Kidney glomerular epithelial cell (primary cell): Measurements from ENCODE around the gene PPP1R7.

Experiments used
- DNase-seq: peaks from one replicate; lab custom pipeline; 2025; lab: John Stamatoyannopoulos, UW

PPP1R7 gene

DNA sequence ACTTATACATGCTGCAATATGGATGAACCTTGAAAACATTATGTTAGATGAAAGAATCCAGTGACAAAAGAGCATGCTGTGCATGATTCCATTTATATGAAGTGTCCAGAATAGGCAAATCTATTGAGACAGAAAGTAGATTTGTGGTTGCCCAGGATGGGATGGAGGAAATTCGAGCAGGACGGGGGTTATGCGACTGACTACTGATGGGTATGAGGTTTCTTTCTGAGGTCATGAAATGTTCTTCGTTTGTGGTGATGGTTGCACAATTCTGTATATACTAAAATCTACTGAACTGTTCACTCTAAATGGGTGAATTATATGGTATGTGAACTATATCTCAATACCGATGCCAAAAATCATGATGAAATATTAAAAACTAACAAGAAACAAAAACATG, 29.3 kb upstream of the PPP1R7 start:
- no peak for DNase-seq

GRCh38 chr2:241122376-241123002, 27.8 kb upstream of the PPP1R7 start:
- no peak for DNase-seq

DNA sequence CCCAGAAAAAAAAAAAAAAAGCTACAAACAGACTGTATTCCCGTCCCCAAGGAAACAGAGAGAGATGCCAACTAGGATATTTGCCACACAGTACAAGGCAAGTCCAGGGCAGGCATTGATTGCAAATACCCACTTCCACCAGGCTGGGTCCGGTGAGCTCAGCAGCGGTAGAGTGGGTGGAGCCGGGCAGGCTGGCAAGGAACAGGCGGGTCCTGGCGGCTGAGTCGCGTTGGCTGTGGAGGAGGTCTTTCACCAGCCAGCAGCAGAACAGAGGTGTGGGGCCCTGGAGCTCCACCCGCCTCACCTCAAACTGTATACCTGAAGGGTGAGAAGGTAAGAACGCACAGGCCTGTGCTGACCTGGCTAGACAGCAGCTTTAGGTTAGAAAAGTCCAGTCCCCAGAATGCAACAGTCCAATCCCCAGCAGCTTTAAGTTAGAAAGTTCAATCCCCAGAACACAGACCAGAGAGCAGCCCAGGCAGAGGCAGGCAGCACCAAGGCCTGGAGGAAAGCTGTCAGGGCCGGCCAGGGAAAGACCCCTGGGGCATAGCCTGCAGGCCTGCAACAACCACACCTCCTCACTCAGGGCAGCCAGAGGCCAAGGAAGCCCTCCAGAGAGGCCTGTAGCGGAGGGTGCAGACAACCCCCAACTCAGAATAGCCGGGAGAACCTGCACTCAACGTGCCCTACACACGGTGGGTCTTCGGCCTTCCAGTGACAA, 26.3 kb upstream of the PPP1R7 start:
- DNase-seq: no peak

GRCh38 chr2:241125626-241126025, 24.6 kb upstream of the PPP1R7 start:
- no peak for DNase-seq

DNA sequence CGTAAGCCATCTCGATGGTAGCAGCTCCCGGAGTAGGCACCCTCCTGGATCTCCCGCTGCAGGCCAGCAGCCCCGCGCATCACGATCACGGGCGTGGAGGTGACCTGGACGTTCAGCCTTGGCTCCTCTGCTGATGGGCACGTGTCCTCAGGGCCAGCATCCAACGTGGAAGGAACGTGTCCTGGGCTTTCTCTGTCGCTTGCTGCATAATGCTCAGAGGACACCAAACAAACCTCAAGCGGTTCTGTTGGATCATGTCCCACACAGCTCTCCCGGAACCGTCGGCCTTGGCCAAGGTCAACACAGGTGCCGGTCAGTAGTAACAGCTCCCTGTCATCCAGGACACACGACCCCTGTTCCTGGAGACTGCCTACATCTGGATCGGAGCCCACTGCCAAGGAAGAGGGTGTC, 24.1 kb upstream of the PPP1R7 start:
- no peak for DNase-seq

DNA sequence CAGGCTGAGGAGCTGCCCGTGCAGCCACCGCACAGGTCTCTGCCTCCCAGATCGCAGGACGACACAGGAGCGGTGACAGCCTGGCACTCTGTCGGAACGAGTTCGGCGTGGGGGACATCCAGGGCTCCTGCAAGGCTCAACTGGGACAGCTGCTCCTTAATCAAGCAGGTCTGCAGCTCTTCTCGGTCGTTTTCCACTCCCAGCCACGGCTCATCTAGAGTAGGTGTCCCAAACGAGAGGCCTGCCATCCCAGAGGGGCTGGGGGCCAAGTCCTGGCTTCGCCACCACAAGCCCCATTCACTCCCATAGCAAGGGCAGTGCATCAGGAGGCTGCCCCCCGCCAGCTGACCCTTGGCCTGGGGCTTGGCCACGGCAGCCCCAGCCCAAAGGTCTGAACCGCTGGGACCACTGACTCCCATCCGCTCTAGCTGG, 23.5 kb upstream of the PPP1R7 start:
- no peak for DNase-seq

GRCh38 chr2:241128266-241128665, 22.0 kb upstream of the PPP1R7 start:
- no peak for DNase-seq

GRCh38 chr2:241129086-241129871, 21.0 kb upstream of the PPP1R7 start:
- no peak for DNase-seq

DNA sequence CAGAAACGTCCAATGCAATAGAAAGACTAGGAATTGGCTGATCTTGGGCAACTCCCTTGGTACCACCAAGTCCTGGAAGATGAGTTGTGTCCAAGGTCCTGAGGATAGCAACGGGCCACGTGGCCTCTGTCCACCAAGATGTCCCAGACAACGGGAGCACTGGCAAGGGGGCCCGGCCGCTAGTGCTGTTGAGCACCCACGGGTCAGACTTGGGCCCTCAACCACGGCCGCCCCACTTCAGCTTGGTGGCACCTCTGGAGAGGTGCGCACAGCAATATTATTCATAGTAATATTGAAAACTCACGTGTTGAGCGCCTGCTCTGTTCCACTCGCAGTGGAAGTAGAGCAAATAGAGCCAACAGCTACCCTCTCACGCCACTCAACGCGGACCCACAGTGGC, 20.0 kb upstream of the PPP1R7 start:
- DNase-seq: no peak

GRCh38 chr2:241131531-241131930, 18.7 kb upstream of the PPP1R7 start:
- DNase-seq: no peak

DNA sequence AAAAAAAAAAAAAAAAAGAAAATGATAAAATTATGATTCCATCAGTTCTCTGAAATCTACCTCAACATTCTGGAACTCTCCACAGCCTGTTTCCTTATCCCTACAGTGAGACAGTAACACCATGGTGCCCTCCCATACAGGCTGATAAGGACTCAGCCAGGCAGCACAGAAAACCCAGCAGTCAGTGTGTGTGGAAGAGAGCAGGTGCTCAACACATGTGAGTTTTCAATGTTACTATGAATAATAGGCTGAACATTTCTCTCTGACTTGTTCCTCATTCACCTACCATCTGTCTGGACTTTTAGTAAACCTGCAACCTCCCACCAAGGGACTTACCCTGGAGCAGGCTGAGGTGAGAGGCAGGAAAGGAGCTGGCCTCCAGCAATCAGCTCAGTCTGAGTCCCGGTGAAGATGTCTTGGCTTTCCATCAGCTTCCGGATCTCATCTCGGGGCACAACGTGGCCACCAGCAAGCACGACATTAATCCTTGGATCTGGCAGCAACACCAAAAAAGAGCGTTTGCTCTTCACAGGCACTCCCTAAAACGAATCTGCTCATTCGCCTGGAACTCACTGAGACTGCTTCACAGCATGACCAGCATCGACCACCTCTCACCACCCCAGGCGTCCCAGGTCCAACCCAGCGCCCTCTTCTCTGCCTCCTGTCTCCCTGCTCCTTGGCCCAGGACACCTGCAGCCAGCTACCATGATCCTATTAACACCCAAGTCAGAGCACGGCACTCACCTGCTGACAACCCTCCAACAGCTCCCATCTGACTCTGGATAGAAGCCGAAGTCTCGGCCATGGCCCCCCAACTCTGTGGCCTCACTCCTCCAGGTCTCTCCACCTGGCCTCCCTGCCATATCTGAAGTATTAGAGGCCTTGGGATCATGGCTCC, 17.5 kb upstream of the PPP1R7 start:
- DNase-seq: no peak

DNA sequence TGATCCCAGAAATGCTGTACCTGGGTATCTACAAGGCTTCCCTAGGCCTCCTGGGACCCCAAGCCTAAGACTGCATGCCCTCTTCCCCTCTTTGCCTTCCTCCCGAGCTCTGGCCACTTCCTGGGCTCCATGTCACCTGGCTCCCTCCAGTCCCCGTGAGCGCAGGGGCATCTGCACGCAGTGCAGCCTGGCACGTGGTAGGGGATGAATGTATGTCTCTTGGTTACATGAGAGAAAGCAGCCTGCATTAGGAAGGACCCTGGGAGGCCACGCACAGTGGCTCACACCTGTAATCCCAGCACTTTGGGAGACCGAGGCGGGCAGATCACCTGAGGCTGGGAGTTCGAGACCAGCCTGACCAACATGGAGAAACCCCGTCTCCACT, 16.8 kb upstream of the PPP1R7 start:
- no peak for DNase-seq

DNA sequence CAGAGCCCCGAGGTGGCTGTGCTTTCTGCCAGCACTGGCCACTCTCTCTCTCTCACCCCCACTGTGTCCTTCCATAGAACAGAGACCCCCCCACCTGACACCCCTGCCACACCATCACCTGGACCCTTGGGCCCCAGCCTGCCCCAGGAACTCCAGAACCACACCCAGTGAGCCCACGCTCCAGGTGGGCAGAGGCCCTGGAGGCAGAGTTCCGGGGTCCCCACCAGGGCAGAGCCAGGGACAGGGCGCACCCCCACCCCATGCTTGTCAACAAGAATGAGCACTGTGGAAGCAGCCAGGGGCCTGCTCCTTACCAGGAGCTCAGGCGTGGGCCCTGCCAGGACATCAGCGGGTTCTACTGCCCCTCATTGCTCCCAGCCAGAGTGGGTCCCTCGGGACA, 15.6 kb upstream of the PPP1R7 start:
- no peak for DNase-seq

DNA sequence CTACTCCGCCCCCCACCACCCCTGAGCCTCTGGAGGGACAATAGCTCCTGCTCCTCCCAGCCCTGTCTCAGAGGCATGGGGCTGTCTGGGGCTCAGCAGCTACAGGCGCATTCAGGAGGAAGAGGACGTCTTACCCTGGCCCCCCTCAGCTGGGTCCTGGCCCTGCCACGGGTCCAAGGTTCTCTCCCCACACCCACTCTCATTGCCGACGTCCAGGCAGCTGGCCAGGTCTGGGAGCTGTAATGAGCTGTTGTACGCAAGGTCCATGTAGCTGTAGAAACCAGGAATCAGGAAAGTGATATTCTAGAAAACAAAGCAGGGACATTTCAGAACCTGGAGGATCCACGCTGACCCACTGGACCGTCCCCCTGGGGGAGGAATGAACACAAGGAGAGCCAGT, 14.5 kb upstream of the PPP1R7 start:
- DNase-seq: no peak

- no peak for DNase-seq
Observed at GRCh38 chr2:241136191-241136590, 14.1 kb upstream of the PPP1R7 start.

DNA sequence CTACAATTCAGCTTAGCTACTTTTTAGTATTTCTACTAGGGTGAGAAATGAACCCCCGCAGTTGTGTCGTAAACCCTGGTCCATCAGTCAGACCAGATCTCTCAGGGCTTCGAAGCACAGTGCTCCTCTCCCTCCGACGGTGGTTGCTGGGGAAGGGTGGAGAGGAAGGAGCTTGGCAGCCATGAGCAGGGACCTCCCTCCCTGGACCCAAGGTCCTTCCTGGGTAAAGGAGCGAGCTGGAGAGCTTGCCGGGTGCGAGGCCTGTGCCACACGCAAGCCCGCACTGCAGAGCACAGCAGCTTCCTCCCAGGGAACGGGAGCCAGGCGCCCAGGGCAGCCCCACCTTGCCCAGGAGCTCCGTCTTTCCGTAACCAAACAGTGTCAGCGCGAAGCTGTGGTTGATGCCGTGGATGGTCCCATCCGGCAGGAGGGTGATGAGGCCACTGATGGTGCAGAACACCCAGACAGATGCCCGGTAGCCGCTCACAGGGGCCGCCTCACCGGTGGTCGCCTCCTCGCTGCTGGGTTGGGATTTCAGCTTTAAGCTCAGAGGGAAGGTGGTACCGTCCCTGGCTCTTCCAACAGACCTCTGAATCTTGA, 13.5 kb upstream of the PPP1R7 start:
- no peak for DNase-seq

- no peak for DNase-seq
Observed at GRCh38 chr2:241137276-241138190, 12.7 kb upstream of the PPP1R7 start.

DNA sequence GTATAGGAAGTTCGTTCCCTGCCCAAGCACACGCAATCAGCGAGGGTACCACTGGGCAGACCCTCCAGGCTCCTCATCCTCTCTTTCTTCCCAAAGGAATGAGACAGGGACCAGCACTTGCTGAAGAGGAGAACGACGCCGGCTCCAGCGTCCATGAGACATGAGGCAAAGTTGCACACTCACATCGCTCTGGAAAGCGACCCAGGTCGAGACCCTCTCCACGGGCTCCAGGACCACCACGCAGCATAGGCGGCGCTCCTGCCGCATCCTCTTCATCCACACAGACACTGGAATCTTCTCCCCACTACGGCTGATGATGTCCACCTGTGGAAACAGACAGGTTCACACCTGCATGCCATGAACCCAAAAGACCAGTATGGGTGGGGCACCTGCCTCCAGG, 11.8 kb upstream of the PPP1R7 start:
- no peak for DNase-seq

- DNase-seq: no peak
Observed at GRCh38 chr2:241139531-241140444, 10.5 kb upstream of the PPP1R7 start.

DNA sequence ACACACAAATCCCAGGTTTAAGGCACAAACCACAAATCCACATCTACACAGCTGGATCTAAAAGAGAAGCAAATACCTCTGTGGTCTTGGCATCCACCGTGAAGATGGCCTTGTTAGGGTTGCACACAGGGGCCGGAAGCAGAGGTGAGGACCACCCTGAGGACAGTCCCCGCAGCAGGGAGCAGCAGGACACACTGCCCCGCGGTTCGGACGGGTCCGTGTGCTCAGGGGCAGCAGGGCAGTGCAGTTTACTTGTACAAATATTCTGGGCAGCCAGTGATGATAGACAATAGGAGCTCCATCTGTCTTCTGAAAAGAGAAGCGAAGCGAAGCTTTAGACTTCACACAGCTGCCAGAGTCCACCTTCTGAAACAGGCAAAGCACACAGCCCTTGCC, 9.8 kb upstream of the PPP1R7 start:
- DNase-seq: no peak
